IPS DF 4.7 (cell line): ENCODE results near the gene VSIG10L2.
"Not testable (repeated sequence)": the region's sequence is repeated elsewhere in the genome, so short reads cannot be mapped to it uniquely, and the experiment has no call there.

Source experiments
- DNase-seq: peaks from one replicate; pipeline ENCODE4 v3.0.0-alpha.2; 2013; ENCODE audit warnings: low spot score; ENCODE audit errors: extremely low read depth

The VSIG10L2 gene

GRCh38 chr11:125959931-125960330 is 14.1 kb downstream of the VSIG10L2 start:
- no peak for DNase-seq

GRCh38 chr11:125960771-125961170 is 14.9 kb downstream of the VSIG10L2 start:
- no peak for DNase-seq

GRCh38 chr11:125967515-125967914 is 21.7 kb downstream of the VSIG10L2 start:
- DNase-seq: no peak

GRCh38 chr11:125968354-125968753 is 22.5 kb downstream of the VSIG10L2 start:
- no peak for DNase-seq

GRCh38 chr11:125971618-125972017 is 25.8 kb downstream of the VSIG10L2 start:
- no peak for DNase-seq

GRCh38 chr11:125974284-125974683 is 28.4 kb downstream of the VSIG10L2 start:
- DNase-seq: no peak

- no peak for DNase-seq
These were observed 29.8 kb downstream of the VSIG10L2 start for GRCh38 chr11:125975634-125976033.

- no peak for DNase-seq
These were observed 30.3 kb downstream of the VSIG10L2 start for GRCh38 chr11:125976156-125976555.

- no peak for DNase-seq
These were observed 31.5 kb downstream of the VSIG10L2 start for GRCh38 chr11:125977333-125977732.

GRCh38 chr11:125978181-125978716 is 32.4 kb downstream of the VSIG10L2 start:
- DNase-seq: no peak

GRCh38 chr11:125978778-125979407 is 33.0 kb downstream of the VSIG10L2 start:
- DNase-seq: no peak

- DNase-seq: no peak
These were observed 33.7 kb downstream of the VSIG10L2 start for GRCh38 chr11:125979511-125979910.

GRCh38 chr11:125980436-125980835 is 34.6 kb downstream of the VSIG10L2 start:
- DNase-seq: no peak

GRCh38 chr11:125982348-125982730 is 36.5 kb downstream of the VSIG10L2 start:
- DNase-seq: no peak

- not testable (repeated sequence) for DNase-seq
These were observed 40.1 kb downstream of the VSIG10L2 start for GRCh38 chr11:125985956-125986355.

GRCh38 chr11:125987066-125987641 is 41.3 kb downstream of the VSIG10L2 start:
- DNase-seq: no peak

GRCh38 chr11:125990244-125990643 is 44.4 kb downstream of the VSIG10L2 start:
- no peak for DNase-seq

GRCh38 chr11:125992893-125993292 is 47.0 kb downstream of the VSIG10L2 start:
- DNase-seq: no peak

GRCh38 chr11:125994509-125994908 is 48.7 kb downstream of the VSIG10L2 start:
- no peak for DNase-seq

GRCh38 chr11:125995313-125995712 is 49.5 kb downstream of the VSIG10L2 start:
- DNase-seq: no peak

GRCh38 chr11:125998267-125998666 is 52.4 kb downstream of the VSIG10L2 start:
- DNase-seq: no peak

GRCh38 chr11:125999234-125999880 is 53.5 kb downstream of the VSIG10L2 start:
- no peak for DNase-seq

GRCh38 chr11:126002181-126002580 is 56.3 kb downstream of the VSIG10L2 start:
- DNase-seq: no peak
